Measurements from ENCODE around the gene RASGRF2.

Gene RASGRF2, protein sequence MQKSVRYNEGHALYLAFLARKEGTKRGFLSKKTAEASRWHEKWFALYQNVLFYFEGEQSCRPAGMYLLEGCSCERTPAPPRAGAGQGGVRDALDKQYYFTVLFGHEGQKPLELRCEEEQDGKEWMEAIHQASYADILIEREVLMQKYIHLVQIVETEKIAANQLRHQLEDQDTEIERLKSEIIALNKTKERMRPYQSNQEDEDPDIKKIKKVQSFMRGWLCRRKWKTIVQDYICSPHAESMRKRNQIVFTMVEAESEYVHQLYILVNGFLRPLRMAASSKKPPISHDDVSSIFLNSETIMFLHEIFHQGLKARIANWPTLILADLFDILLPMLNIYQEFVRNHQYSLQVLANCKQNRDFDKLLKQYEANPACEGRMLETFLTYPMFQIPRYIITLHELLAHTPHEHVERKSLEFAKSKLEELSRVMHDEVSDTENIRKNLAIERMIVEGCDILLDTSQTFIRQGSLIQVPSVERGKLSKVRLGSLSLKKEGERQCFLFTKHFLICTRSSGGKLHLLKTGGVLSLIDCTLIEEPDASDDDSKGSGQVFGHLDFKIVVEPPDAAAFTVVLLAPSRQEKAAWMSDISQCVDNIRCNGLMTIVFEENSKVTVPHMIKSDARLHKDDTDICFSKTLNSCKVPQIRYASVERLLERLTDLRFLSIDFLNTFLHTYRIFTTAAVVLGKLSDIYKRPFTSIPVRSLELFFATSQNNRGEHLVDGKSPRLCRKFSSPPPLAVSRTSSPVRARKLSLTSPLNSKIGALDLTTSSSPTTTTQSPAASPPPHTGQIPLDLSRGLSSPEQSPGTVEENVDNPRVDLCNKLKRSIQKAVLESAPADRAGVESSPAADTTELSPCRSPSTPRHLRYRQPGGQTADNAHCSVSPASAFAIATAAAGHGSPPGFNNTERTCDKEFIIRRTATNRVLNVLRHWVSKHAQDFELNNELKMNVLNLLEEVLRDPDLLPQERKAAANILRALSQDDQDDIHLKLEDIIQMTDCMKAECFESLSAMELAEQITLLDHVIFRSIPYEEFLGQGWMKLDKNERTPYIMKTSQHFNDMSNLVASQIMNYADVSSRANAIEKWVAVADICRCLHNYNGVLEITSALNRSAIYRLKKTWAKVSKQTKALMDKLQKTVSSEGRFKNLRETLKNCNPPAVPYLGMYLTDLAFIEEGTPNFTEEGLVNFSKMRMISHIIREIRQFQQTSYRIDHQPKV (N-terminal part only)

DNA sequence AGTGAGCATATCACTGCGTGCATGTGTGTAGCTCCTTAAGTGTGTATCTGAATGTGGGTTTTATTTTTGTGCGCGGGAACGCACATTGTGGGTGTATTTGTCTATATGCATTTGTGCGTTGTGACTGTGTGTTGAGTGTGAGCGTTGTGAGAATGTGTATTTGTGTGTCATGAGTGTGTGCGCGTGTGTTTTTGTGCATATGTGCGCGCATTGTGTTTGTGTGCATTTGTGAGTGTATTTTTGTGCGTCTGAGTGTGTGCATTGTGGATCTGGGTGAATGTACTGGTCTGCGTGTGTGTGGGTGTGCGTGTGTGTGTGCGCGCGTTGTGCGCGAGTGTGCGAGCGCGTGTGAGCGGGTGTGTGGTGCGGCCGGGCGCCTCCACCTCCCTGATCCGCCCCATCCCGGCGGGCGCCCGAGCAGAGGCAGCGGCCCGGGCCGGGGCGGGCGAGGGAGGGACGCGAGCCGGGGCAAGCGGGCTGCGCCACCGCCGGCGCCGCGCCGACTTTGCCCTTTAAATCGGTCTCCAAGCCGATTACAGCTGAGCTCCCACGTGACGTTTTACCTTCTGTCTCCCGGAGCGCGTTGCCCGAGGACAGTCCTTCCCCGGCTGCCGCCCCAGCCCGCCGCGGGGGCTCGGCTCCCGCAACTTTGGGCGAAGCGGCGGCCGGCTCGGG is at the start of gene RASGRF2:
Gene RASGRF2 (plus strand): TSS at position 596 of the 675 bp plus-strand sequence. CDS start 376 bp downstream, outside the sequence.
- DNase-seq: no peak

DNA sequence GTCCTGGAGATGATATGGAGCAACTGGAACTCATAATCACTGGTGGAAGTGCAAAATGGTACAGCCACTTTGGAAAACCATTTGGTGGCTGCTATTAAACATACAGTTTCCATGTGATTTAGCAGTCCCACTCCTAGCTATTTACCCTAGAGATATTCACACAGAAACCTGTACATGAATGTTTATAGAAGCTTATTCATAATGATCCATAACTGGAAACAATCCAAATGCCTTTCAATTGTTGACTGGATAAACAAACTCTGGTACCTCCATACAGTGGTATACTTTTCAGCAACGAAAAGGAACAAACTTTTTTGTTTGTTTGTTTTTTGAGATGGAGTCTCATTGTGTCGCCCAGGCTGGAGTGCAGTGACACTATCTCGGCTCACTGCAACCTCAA is 47.7 kb upstream of the RASGRF2 start:
- DNase-seq: no peak

- no peak for DNase-seq
These were observed 44.4 kb upstream of the RASGRF2 start for GRCh38 chr5:80915716-80916115.

DNA sequence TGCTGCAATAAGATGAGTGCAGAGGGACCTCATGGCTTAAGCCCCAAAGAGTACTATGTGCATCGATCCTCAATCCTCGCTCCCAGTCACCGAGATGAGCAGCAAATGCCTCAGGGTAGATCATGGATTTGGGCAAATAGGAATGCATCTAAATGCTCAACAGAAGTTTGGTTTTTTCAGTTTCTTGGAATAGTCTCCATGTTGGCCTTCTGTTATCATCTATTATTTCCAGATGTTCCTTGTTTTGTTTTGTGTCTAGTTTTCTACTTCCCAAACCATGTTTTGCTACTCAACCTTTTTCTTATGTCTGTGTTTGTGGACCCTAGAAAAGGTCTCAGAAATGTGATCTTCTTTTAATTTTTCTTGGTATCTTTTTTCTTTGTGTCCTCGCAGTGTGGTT is 43.5 kb upstream of the RASGRF2 start:
- no peak for DNase-seq

- DNase-seq: no peak
These were observed 42.5 kb upstream of the RASGRF2 start for GRCh38 chr5:80917631-80918030.

GRCh38 chr5:80919678-80920196 is 40.4 kb upstream of the RASGRF2 start:
- no peak for DNase-seq

DNA sequence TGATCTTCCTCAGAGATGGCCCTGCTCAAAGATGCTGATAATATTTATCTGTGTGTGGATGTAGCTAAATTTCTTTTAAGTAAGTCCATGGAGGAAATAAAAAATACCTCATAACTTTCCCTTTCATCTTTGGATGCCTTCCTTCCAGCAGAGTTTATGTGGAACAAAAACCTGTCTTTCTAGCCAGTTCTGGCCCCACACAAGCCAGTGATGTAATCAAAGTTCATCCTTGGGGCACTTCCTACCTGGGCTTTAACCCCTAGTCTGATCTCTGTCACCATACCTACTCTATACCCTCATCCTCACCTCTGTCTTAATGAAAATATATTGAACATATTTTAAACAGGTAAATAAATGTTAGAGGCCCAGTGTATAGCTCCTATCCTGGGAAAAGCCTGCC is 39.8 kb upstream of the RASGRF2 start:
- DNase-seq: no peak

- no peak for DNase-seq
These were observed 39.1 kb upstream of the RASGRF2 start for GRCh38 chr5:80921026-80921425.

DNA sequence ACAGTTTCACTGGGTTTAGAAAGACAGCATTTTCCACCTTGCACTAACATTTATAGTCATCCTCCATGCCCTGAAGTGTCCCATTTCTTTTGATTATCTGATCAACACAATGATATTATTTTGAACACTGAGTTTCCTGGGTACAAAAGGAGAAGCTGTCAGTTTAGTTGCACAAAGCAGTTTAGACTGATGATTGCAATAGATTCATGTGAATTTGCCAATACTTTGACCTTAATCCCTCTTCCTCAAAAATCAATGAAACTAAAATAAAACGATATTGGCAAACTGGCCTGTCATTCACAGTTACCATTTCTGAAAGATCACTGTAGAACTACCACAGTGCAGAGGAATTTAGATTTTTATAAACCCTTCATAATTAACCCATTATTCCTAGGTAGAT is 34.2 kb upstream of the RASGRF2 start:
- DNase-seq: no peak

DNA sequence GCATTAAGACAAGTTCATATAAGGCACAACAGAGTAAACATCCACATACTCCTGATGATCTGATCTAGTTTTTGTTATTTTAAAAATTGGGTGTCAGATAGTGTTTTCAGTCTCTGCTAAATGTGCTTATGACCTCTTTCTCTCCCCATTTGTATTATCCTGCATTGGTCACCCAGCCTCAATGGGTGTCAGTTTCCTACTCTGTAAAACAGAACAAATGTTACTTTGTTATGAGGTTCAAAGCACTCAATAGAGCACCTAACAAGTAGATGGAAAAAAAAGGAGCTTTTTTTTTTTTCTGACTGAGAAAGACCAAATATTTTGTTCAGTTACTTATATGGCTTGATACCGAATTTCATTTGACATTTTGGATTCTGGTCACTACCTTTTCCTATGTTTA is 33.6 kb upstream of the RASGRF2 start:
- DNase-seq: no peak

GRCh38 chr5:80926979-80927656 is 33.0 kb upstream of the RASGRF2 start:
- DNase-seq: no peak

DNA sequence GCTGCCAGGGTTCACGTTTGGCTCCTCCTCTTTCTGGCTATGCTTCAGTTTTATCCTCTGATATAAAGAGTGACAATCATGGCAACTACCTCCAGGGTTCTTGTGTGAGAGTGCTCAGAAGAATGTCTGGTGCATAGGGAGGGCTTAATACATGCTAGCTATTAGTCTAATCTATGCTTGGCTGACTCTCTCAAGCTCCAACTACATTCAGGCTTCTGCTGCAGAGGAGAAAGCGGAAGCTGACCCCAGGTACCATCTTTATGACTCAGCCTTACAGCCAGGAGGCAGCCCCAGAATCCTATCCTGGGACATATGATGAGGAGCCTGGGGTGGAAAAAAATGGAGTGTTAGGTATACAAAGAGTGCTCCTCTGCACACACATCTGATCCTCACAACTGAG is 32.1 kb upstream of the RASGRF2 start:
- no peak for DNase-seq

- no peak for DNase-seq
These were observed 29.2 kb upstream of the RASGRF2 start for GRCh38 chr5:80930940-80931339.

- no peak for DNase-seq
These were observed 28.8 kb upstream of the RASGRF2 start for GRCh38 chr5:80931411-80931810.

GRCh38 chr5:80933036-80933435 is 27.1 kb upstream of the RASGRF2 start:
- DNase-seq: no peak

GRCh38 chr5:80934751-80935150 is 25.4 kb upstream of the RASGRF2 start:
- DNase-seq: no peak

DNA sequence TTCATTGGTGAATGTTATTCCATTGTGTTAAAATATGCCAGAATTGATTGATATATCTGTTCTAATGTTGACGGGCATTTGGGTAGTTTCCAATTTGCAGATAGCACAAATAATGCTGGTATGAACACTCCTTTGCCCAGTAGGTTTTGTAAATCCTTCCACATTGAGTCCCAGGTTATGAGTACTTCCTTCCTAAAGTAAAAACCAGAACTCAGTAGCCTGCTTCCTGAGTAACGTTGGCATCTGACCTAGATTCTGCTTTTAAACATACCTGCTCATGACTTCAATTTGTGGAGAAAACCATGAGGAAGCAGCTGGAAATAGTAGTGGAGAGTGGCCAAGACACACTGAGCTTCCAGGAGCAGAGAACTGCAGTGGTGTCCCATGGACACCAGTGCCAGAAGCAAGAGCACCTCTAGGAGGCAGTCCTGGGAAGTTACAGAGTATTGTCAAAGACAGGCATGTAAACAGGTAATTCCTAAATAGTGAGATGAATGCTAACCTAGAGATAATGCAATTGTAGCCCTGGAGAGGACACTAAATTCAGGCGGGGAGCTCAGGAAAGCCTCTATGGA is 24.3 kb upstream of the RASGRF2 start:
- no peak for DNase-seq

GRCh38 chr5:80936881-80937280 is 23.3 kb upstream of the RASGRF2 start:
- no peak for DNase-seq

DNA sequence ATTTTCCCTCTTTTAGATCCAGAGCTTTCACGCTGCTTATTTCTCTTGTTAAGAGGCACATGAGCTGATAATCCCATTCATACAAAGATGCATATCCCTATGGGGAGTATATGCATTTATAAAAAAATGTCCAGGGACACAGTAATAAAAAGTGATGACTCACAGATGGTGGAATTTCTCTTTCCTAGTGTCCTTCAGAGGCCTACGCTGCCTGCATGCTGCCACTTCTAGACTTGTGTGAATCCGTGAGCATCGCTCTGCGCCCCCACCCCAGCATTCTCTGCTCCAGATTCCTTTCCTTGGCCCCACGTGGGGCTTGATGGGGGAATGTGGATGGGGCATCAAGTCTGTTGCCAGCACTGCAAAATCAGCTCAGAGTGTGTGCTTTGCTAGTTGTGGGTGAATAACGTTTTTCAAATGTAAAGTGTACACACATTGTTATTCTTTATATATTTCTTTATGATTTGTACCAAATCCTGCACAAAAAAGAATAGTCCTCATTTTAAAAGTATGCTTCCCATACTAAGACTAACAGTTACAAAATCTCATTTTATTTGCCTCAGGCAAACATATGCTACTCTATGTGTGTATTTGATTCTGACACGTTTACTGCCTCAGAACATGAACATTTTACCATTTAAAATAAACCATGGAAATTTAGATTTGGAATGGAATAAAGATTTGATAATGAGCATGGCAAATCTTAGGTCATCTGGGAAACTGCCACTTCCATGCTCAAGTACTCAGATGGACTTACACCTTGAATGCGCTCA is 22.4 kb upstream of the RASGRF2 start:
- no peak for DNase-seq

DNA sequence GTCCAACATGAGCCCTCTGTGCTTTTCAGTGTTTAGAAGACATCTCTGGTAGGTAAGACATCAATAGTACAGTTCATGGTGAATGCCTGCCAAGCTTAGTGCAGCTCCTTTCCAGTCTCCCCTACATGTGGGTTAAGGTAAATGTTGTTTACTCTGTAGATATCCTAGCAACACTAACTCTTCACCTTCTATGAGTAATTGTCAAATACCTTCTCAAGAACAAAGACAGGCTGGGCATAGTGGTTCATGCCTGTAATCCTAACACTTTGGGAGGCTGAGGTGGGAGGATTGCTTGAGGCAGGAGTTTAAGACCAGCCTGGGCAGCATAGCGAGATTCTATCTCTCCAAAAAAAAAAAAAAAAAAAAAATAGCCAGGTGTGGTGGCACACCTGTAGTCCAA is 18.7 kb upstream of the RASGRF2 start:
- DNase-seq: no peak

DNA sequence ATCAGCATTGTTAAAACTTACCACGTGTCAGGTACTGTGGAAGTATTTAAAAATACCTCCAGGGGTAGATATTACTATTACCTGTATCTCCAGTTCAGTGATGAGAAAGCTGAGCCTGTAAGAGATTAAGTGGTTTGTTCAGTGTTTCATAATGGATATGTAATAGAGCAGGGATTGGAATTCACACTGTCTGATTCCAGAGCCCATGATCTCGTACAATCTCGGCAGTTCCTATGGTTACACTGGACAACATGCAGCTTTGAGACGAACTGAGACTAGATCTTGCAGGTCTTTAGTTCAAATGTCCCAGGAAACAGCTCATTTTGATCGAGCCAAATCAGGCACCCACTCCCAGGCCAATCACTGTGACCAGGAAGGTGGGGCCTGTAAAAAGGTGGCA is 8.8 kb upstream of the RASGRF2 start:
- no peak for DNase-seq

Measured in NK-92 treated with Interleukin-12 subunit alpha and Interleukin-12 subunit beta, amount 100 ng/mL, for 24 hours (cell line).